Islet of Langerhans (tissue), 1 donor: Measurements from ENCODE around the gene SLC24A4.

Experiments
- FAIRE-seq: peaks from one replicate; lab custom pipeline; 2011; peaks lifted over from hg19 to GRCh38; lab: Jason Lieb, UNC

Gene SLC24A4

GRCh38 chr14:92323011-92323915 lies at the start of gene SLC24A4:
TSS of gene SLC24A4 (plus strand) at chr14:92323165. CDS start at chr14:92323831, 666 bp downstream.
- FAIRE-seq: no peak

DNA sequence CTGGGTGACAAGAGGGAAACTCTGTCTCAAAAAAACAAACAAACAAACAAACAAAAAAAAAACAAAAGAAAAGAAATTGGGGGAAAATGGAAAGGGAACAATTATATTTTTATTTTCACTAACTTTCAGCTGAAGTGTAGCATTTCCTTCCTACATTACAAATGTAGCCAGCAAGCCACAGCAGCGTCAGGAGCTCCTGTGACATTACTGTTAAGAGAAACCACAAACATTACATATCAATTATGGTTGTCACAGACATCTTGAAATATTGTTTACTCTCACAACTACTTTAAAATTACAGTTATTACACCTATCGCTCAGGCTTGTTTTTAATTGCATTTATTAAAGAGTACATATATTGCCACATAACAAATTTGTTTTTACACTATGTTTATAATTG lies 49.8 kb upstream of the SLC24A4 start:
- no peak for FAIRE-seq

- no peak for FAIRE-seq
Observed at GRCh38 chr14:92274055-92274454, 48.9 kb upstream of the SLC24A4 start.

DNA sequence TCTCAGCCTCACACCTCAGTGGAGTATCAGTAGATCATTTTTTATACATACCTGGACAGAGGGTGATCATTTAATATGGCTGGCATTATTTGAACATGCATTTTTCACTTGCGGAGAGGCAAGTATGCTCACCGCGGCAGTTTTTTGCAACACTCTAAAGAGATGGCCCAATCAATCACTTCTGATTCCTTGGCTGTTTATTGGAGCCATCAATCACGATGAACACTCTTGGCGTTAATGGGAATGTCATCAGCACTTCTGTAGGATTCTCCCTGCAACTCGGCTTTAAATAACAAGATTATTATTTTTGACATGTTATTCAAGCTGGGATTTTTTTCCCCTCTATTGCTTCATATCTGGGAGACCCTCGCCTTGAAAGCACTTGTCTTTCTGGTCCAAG lies 46.9 kb upstream of the SLC24A4 start:
- FAIRE-seq: no peak

DNA sequence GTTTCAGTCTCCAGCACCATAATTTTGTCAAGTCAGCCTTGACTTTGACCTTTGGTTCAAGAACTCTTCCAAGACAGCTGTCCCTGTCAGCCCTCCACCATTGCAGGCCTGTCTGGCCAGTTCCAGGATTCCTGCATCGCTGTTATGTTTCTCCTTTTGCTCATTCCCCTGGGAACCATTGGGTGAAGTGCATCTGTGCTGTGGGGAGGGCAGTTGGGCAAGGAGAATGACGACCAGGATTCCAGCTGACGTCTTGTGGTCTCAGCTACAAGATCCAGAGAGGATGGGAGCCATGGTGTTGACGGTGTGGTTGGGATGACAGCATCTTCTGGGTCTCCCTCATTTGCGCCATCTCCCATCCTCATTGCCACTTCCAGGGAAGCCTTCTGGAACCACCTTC lies 45.9 kb upstream of the SLC24A4 start:
- no peak for FAIRE-seq

GRCh38 chr14:92280554-92281262 lies 42.3 kb upstream of the SLC24A4 start:
- FAIRE-seq: no peak

GRCh38 chr14:92282669-92283068 lies 40.3 kb upstream of the SLC24A4 start:
- no peak for FAIRE-seq

- no peak for FAIRE-seq
Observed at GRCh38 chr14:92285311-92285710, 37.7 kb upstream of the SLC24A4 start.

GRCh38 chr14:92287987-92288386 lies 35.0 kb upstream of the SLC24A4 start:
- FAIRE-seq: no peak

DNA sequence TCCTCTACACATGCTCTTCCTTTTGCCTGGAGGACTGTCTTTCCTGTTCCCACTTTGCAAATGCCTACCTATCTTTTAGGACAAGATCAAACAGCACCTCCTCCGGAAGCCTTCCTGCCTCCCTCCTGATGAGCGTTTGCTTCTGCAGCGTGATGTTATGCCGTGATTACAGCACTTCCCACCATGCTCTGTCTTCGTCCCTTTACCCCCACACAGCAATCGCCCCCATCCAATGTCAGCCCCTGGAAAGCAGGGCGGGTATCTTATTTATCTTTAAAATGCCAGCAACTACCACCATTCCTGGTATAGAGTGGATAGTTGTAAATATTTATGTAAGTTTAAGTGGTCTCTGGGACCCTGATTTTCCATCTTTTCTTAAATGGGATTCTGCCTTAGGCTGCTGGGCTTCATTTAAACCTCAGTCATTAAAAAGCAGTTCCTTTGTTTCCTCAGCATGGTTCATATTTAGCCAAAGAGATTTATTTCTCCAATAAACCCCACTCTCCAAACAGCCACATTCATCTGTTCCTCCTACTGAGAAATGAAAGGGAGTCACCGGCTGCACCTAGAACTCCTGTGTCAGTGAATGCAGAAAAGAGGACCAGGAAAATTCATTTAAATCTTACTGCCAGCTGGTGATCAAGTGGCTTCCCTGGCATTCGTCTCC lies 33.8 kb upstream of the SLC24A4 start:
- FAIRE-seq: no peak

DNA sequence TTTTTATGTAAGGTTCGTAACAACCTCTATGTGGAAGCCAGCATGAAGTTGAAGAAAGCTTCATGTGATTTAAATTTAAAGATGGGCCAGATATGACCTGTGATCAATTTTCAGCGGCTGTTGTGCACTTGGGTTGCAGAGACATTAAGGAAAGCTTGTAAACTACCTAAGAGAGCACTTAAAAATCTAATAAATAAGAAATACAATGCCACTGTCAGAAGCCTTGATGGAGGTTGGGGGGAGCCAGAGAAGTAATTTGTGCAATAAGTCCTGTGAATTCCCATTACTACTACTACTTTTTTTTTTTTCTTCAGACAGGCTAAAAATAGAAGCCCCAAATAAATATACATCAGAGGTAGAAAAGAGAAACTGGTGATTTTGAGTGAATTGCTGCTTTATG lies 30.3 kb upstream of the SLC24A4 start:
- FAIRE-seq: no peak

DNA sequence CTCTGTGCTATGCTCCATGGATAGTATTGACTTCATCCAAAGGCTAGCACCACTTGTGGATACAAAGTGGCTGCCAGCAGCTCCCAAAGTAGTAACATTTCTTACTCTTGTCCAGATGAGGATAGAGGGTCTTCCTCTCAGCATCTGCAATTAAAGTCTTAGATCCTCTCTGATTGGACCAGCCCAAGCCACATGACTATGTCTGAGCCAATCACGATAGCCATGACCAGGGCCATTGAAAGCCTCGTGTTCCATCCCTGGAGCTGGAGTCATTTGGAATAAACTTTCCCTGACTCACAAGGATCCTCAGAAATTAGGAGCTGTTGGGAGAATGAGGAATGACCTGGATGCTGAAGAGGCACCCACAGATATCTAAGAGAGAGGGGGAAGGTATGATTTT lies 28.5 kb upstream of the SLC24A4 start:
- no peak for FAIRE-seq

DNA sequence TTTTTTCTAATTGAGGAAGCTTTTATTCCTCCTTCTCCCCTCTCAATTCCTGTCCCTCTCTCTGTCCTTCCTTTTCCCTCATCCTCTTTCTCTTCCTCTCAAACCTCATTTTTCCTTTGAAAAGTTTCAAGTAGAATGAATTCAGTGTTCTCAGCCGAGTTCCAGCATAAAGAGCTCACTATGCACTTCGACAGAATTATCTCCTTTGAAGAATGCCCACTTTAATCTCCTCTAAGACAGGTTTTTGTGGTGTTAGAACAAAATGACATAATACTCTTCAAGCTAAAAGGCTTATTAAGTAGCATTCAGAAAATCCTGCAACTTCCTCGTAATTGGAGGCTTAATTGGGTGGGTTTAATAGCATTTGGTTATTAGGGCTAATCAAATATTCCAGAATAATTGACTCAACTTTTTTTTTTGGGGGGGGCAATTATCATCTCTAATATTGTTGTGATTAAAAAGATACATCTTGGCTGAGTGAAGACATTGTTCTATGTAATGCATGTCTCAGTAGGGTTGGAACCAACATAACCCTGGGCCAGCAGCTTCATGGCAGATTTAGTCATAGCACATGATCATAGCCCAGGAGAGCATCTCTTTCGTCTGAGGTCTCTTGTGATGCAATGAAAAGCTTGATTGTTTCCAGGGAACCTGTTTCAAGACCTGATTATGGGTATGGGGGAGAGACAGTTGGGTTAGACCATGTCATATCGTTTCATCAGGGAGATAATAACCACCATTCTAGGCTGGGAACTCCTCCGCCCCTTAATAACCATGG lies 25.0 kb upstream of the SLC24A4 start:
- no peak for FAIRE-seq

DNA sequence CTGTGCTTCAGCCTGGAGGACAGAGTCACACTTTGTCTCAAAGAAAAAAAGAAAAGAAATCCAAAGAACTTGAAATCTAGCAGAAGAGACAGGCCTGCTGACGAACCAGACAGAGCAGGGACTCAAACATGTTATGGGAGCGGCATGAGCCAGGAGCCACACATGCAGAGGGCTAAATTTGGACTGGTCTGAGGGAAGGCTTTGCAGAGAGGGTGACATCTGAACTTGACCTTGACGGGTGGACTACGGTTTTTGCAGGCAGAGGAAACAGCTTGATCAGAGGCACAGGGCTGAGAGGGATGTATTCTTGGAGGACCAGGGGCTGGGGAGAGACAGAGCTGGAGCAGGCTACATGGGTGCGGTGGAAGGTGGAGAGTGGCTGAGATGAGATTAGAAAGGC lies 20.5 kb upstream of the SLC24A4 start:
- FAIRE-seq: no peak

DNA sequence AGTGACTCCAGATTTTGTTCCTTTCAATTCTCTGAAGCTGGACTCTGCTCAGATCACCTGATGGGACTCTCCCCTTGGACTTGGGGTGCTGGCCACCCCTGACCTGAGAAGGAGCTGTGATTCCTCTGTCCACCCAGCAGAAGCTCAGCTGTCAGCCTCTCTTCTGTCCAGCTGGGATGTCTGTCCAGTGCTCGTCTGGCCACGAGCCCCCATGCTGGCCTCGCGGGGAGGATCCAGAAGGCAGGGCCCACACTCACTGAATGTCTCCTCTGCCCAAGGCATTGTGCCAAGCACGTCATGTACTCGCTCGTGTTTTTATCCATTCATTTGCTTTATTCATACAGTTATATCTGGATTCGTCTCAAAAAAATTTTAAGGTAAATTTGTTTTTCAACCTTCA lies 14.2 kb upstream of the SLC24A4 start:
- no peak for FAIRE-seq

GRCh38 chr14:92309968-92310530 lies 12.9 kb upstream of the SLC24A4 start:
- no peak for FAIRE-seq

DNA sequence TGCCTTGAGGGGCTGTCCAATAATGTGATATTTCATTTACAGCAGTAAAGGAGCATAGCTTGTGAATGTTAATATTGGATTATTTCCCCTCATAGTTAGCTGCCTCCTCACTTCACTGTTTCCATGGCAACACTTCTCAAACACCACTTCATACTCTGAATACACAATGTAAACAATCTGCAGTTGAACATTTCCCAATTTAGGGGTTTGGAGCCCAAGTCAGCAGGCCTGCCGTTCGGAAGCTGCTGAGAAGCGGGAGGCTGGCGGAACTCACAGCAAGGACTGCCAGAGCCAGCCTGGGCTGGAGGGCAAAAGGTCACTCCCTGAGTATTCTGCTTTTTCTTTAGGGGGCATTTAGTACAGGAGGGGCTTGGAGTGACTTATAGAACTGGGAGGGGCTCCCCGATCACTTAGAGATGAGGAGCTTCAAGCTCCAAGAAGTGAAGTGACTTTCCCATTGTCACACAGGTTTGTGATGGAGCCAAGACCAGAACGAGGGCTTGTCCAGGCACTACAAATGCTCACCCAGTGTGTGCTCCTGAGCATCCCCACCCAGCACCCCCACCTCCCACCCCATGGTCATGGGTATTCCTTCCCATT lies 12.1 kb upstream of the SLC24A4 start:
- FAIRE-seq: no peak

DNA sequence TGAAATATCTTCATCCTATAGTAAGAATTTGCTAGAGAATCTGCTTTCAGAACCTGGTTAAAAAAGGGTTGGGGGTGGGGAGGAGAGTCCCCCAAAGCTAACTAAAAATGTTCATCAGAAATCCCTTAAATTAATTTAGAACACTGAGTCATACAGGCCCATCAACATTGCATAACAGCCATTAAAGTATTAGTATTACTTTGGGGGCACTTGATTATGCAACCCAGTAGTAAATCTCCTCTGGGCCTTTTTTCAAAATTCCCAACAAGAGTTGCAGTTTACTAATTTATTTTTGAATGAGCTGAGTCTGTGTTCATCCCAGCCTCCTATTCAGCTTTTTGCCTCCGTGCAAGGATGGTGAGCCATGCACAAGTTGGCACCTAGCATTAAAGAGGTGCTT lies 8.8 kb upstream of the SLC24A4 start:
- FAIRE-seq: no peak

DNA sequence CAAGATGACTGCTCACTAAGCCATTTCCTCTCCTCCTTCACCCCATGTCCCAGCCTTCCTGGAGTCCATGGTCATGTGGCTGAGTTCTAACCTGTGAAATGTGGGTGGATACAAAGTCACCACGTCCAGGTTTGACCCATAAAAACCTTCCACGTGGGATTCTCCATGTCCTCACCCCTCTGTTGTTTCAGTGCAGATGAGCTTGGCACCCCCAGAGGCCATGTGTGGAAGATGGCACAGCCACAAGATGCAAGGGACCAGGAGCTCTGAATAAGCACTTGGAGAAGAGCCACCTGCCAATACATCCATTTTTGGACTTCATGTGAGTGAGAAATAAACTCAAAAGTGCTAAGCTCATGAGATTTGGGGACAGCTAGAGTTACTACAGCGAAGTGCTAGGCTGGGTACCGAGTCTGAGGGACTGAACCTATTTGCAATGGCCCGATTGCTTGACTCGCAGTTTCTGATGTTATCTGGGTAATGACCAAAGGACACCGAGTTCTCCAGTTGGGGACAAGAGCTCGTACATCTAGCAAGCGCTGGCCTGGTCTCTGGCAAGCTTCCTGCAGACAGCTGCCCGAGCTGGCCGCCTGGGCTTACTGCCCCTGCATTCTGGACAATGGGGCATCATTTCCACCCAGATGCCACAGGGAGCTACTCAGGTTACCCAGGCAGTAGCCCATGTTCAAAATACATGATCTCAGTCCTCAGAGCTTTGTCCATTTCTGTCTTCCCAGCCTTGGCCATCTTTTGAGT lies 7.7 kb upstream of the SLC24A4 start:
- FAIRE-seq: no peak

- FAIRE-seq: no peak
Observed at GRCh38 chr14:92316176-92316575, 6.8 kb upstream of the SLC24A4 start.

GRCh38 chr14:92316937-92317336 lies 6.0 kb upstream of the SLC24A4 start:
- FAIRE-seq: no peak
